ENCODE measurements around the gene PLBD2. TPM values are rescaled to one million over a fixed set of nuclear protein-coding genes. Genes with fewer than 3 reads are reported as not detected.

Gene PLBD2
- total RNA-seq, 3 donors from 2014 or later, result 14.3 to 27.8 (median 25.9) TPM

DNA sequence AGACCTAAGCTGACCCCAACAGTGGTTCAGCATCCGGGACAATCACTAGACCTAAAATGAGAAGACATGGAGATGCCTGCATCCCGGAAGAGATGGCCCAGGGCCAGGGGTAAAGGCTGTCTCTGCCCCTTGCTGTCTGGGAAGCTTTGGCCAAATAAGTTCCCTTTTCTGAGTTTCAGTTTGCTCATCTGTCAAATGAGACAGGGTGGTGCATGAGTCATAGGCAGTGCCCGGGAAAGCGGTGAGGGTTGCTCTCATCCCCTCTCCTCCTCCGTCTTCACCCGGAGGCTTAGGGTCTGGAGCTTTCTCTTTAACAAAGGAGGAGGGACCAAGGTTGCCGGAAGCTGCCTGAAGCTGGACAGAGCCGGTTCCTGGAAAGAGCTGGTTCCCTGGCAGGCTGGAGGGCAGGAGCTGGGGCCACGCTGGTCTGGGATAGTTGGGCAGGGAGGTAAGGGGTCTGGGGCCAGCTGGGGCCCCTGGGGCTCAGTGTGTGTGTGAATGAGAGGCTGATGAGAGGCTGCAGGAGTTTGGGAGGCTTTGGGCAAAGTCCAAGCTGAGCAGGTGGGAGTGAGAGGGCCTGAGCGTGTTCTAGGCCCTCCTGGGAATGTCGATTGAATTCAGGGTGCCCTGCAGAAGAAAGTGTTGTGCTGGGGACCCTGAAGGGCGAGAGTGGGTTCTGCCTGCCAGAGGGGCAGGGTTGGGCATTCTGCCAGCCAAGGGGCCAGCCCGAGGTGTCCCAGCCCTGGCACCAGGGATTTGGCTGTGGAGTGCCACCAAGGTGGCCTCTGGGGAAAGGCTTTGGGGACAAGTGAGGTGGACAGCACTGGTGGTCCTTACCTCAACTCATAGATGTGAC is 63.9 kb downstream of the PLBD2 start, which contains the start of gene SDSL:
TSS of gene SDSL (plus strand) at position 351 of the 856 bp plus-strand sequence. CDS start 5,603 bp downstream, outside the sequence.
- ATAC-seq, result peak; percentile 95
- H3K36me3 ChIP-seq (ENCODE audit: low read depth), result no peaks in the 10 kb centered on the region
- H3K4me1 ChIP-seq (ENCODE audit: low read depth), result no peaks in the 10 kb centered on the region
- peak; percentile 75 to 79 (median 75) for DNase-seq
- intact Hi-C loops (cut with DNase I, micrococcal nuclease), result no loop called here
- H3K4me3 ChIP-seq, result peak within 1 kb of the TSS; percentile 44
- no peaks in the 10 kb centered on the region for H3K9me3 ChIP-seq
- TF ChIP-seq, protein P1, sequence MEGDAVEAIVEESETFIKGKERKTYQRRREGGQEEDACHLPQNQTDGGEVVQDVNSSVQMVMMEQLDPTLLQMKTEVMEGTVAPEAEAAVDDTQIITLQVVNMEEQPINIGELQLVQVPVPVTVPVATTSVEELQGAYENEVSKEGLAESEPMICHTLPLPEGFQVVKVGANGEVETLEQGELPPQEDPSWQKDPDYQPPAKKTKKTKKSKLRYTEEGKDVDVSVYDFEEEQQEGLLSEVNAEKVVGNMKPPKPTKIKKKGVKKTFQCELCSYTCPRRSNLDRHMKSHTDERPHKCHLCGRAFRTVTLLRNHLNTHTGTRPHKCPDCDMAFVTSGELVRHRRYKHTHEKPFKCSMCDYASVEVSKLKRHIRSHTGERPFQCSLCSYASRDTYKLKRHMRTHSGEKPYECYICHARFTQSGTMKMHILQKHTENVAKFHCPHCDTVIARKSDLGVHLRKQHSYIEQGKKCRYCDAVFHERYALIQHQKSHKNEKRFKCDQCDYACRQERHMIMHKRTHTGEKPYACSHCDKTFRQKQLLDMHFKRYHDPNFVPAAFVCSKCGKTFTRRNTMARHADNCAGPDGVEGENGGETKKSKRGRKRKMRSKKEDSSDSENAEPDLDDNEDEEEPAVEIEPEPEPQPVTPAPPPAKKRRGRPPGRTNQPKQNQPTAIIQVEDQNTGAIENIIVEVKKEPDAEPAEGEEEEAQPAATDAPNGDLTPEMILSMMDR (IDR thresholded peaks at IDR 0.05), result no peak

DNA sequence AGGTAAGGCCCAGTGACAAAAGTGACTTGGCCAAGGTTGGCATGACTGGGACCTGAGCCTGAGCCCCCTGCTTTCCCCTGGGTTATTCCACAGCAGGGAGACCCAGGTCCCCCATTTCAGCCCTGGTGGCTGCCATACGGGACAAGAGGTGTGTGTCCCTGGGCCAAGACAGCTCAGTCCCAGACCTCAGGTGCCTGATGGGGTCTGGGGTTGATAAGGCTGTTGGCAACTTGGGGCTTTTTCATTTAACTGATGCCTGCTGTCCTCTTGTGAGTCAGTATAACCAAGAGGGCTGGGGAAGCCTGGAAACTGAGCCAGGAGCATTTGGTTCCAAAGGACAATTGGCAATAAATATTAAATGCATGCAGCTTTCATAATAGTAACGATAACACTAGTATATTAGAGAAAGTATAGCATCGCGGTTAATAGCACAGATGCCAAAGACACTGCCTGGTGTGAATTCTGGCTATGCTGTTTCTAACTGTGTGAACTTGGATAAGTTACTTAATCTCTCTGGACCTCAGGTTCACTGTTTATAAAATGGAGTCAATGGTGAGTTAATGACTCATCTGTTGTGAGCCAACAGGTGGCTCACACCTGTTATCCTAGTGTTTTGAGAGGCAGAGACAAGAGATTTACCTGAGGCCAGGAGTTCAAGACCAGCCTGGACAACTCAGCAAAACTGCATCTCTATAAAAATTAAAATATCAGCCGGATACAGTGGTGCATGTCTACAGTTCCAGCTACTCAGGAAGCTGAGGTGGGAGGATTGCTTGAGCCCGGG is 64.7 kb downstream of the PLBD2 start:
- ATAC-seq (no peak), DNase-seq (no peak)
- intact Hi-C loops (cut with DNase I, micrococcal nuclease), result no loop called here
- no peaks in the 10 kb centered on the region for H3K9me3 ChIP-seq
- H3K36me3 ChIP-seq (ENCODE audit: low read depth), result no peaks in the 10 kb centered on the region
- TF ChIP-seq, protein P1 (IDR thresholded peaks at IDR 0.05), result no peak
- H3K4me3 ChIP-seq, result peak overlapping the region; percentile 44
- H3K4me1 ChIP-seq (ENCODE audit: low read depth), result no peaks in the 10 kb centered on the region

DNA sequence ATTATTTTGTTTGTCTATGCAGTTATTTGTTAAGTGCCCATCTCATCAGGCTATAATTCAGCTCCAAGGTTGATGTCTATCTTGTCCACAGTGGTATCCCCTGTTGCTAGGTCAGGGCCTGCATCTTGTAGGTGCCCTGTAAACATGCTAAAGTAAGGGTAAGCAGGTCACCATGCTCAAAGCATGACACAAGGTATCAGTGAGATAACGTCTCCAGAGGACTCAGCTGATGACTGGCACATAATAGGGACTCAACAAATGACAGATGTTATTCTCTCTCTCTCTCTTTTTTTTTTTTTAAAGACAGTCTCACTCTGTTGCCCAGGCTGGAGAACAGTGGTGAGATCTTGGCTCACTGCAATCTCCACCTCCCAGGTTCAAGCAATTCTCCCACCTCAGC is 66.1 kb downstream of the PLBD2 start:
- H3K4me1 ChIP-seq (ENCODE audit: low read depth), result no peaks in the 10 kb centered on the region
- no peak for DNase-seq
- intact Hi-C loops (cut with DNase I, micrococcal nuclease), result no loop called here

DNA sequence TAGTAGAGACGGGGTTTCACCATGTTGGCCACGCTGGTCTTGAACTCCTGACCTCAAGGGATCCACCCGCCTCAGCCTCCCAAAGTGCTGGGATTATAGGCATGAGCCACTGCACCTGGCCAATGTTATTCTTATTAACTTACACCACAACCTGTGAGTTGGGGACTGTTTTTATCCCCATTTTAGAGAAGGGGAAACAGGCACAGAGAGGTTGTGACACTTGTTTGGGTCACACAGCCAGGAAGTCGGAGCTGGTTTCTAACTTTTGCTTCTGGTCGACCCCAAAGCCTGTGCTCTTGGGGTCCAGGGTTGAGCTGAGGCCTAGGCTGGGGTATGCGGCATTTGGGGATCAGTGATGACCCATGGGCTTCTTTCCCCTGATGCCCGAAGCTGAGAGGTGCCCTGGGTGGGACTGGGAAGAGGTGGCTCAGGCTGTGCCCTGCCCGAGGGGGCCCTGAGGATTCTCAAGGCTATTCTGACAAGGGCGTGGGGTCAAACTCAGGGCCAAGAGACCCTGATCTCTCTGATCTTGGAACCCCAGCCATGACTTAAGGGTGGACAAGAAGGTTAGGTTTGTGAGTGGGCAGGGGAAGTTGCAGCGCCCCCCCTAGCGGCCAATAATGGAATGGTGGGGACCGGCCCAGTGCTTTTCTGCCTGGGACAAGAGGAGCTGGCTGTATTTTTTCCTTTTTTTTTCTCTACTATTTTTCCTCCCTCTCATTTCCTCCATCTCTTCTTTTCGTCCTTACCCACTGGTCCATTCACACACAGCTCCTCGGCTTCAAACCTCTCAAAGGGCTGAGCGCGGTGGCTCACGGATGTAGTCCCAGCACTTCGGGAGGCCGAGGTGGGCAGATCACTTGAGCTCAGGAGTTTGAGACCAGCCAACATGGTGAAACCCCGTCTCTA is 66.8 kb downstream of the PLBD2 start:
- H3K4me3 ChIP-seq, result no peak overlapping the region
- no peaks in the 10 kb centered on the region for H3K9me3 ChIP-seq
- TF ChIP-seq, protein P1 (IDR thresholded peaks at IDR 0.05), result peak; percentile 76
- no peaks in the 10 kb centered on the region for H3K4me1 ChIP-seq (ENCODE audit: low read depth)
- intact Hi-C loops (cut with DNase I, micrococcal nuclease), result no loop called here
- DNase-seq (peak in 2 of 3 donors; percentile 72 to 77), ATAC-seq (peak; percentile 61)
- no peaks in the 10 kb centered on the region for H3K36me3 ChIP-seq (ENCODE audit: low read depth)

More for the DNA sequence above, 66.1 kb downstream of the PLBD2 start:
- Histone ChIP-seq H3K4me3 (no peak overlapping the region), H3K9me3 (no peaks in the 10 kb centered on the region), H3K36me3 (ENCODE audit: low read depth) (no peaks in the 10 kb centered on the region)
- TF ChIP-seq, protein P1 (IDR thresholded peaks at IDR 0.05), result no peak
- ATAC-seq, result no peak

DNA sequence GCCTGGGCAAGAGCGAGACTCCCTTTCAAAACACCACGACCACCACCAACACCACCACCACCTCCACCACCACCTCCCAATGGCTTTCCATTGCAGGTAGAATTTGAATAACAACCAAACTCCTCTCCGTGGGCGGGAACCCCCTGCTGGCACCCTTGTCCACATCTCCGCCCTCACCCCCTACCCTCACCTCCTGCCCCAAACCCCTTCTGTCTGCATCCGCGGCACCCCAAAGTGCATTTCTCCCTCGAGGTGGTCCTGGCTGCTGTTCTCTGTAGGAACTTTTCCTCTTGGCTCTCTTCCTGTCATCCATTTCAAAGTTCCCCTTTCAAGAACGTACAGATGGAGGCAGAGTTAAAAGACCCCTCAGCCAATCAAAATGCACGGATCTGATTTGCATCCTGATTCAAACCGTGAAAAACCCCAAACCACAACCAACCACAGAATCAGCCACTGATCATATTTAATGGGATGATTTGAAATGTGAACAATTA is 67.6 kb downstream of the PLBD2 start:
- Histone ChIP-seq H3K36me3 (ENCODE audit: low read depth) (no peaks in the 10 kb centered on the region), H3K9me3 (no peaks in the 10 kb centered on the region), H3K4me3 (no peak overlapping the region), H3K4me1 (ENCODE audit: low read depth) (no peaks in the 10 kb centered on the region)
- intact Hi-C loops (cut with DNase I, micrococcal nuclease), result no loop called here
- TF ChIP-seq, protein P1 (IDR thresholded peaks at IDR 0.05), result no peak
- no peak for ATAC-seq
- DNase-seq, result no peak

Measured in mucosa of descending colon (tissue), 3 donors.